Measurements from ENCODE around the gene C9orf153. TPM values are rescaled to one million over a fixed set of nuclear protein-coding genes. Genes with fewer than 3 reads are reported as not detected.
A peak's percentile ranks its signal among the peaks of the same experiment; 100 is the strongest.

Gene C9orf153
- 1.1 TPM in 1 of 2 replicates, not detected in the other for total RNA-seq (ENCODE audit: low replicate concordance)
- long read RNA-seq, result 0 reads

- TF ChIP-seq CTCF (conservative IDR thresholded peaks at IDR 0.05), result no peak
- peaks cover 12% of the 10 kb centered on the region for H3K4me1 Mint-ChIP-seq (ENCODE audit: unreplicated experiment)
- DNase-seq (ENCODE audit: extremely low spot score, unreplicated experiment), result no peak
- H3K27ac Mint-ChIP-seq, result no peak within 1 kb of the TSS
- H3K36me3 Mint-ChIP-seq, result peaks cover 21% of the 10 kb centered on the region
- H3K4me3 Mint-ChIP-seq, result no peak within 1 kb of the TSS
- H3K9me3 Mint-ChIP-seq, result no peaks in the 10 kb centered on the region
- H3K27me3 Mint-ChIP-seq, result no peaks in the 10 kb centered on the region
Observed at GRCh38 chr9:86259557-86259956, at the start of gene C9orf153. Gene C9orf153, minus strand, starts transcription at chr9:86259657. Its CDS starts 30,054 bp downstream, at chr9:86229603.

- no peaks in the 10 kb centered on the region for H3K9me3 Mint-ChIP-seq
- DNase-seq (ENCODE audit: extremely low spot score, unreplicated experiment), result no peak
- H3K36me3 Mint-ChIP-seq, result peaks cover 53% of the 10 kb centered on the region
- H3K4me3 Mint-ChIP-seq, result no peak overlapping the region
- H3K4me1 Mint-ChIP-seq (ENCODE audit: unreplicated experiment), result peaks cover 8% of the 10 kb centered on the region
- no peak overlapping the region for H3K27ac Mint-ChIP-seq
- H3K27me3 Mint-ChIP-seq, result no peaks in the 10 kb centered on the region
- no peak for TF ChIP-seq CTCF (conservative IDR thresholded peaks at IDR 0.05)
Observed at GRCh38 chr9:86308687-86309086, 49.2 kb upstream of the C9orf153 start.

GRCh38 chr9:86304236-86304730, 44.8 kb upstream of the C9orf153 start:
- no peak for DNase-seq (ENCODE audit: extremely low spot score, unreplicated experiment)
- TF ChIP-seq CTCF (conservative IDR thresholded peaks at IDR 0.05), result no peak
- H3K4me1 Mint-ChIP-seq (ENCODE audit: unreplicated experiment), result peaks cover 12% of the 10 kb centered on the region
- H3K27me3 Mint-ChIP-seq, result no peaks in the 10 kb centered on the region
- H3K27ac Mint-ChIP-seq, result peak overlapping the region; percentile 46
- H3K36me3 Mint-ChIP-seq, result peaks cover 38% of the 10 kb centered on the region
- no peak overlapping the region for H3K4me3 Mint-ChIP-seq
- H3K9me3 Mint-ChIP-seq, result no peaks in the 10 kb centered on the region

- DNase-seq (ENCODE audit: extremely low spot score, unreplicated experiment), result no peak
- peak overlapping the region; percentile 14 for H3K4me3 Mint-ChIP-seq
- peaks cover 37% of the 10 kb centered on the region for H3K36me3 Mint-ChIP-seq
- no peak for TF ChIP-seq CTCF (conservative IDR thresholded peaks at IDR 0.05)
- H3K27ac Mint-ChIP-seq, result peak overlapping the region; percentile 31
- no peaks in the 10 kb centered on the region for H3K9me3 Mint-ChIP-seq
- no peaks in the 10 kb centered on the region for H3K27me3 Mint-ChIP-seq
- H3K4me1 Mint-ChIP-seq (ENCODE audit: unreplicated experiment), result peaks cover 12% of the 10 kb centered on the region
Observed at GRCh38 chr9:86303316-86303975, 44.0 kb upstream of the C9orf153 start.

GRCh38 chr9:86301686-86302085, 42.2 kb upstream of the C9orf153 start:
- Mint-ChIP-seq H3K4me3 (no peak overlapping the region), H3K36me3 (peaks cover 41% of the 10 kb centered on the region), H3K27ac (no peak overlapping the region), H3K27me3 (no peaks in the 10 kb centered on the region), H3K9me3 (no peaks in the 10 kb centered on the region), H3K4me1 (ENCODE audit: unreplicated experiment) (peaks cover 12% of the 10 kb centered on the region)
- DNase-seq (ENCODE audit: extremely low spot score, unreplicated experiment), result no peak
- no peak for TF ChIP-seq CTCF (conservative IDR thresholded peaks at IDR 0.05)
